Peyer's patch (tissue), 4 donors: ENCODE data around the gene FNBP1. TPM values are rescaled to one million over a fixed set of nuclear protein-coding genes. Genes with fewer than 3 reads are reported as not detected.

Source experiments
- DNase-seq, 3 donors: peaks; one replicate each; pipeline ENCODE4 v3.0.0-alpha.2; 2017 to 2019
- H3K27ac ChIP-seq, 4 donors: fragments of 200-600 bp; sonication (generic); one replicate each; pipeline ENCODE4 v1.5.1; 2016 to 2019
- H3K27me3 ChIP-seq, 2 donors: fragments of 200-600 bp; sonication (generic); one replicate each; pipeline ENCODE4 v1.5.1; 2019
- H3K36me3 ChIP-seq, 3 donors: fragments of 200-600 bp; sonication (generic); one replicate each; pipeline ENCODE4 v1.5.1; 2016 to 2019
- H3K4me1 ChIP-seq, 4 donors: fragments of 200-600 bp; sonication (generic); one replicate each; pipeline ENCODE4 v1.5.1; 2016 to 2019
- H3K4me3 ChIP-seq, 4 donors: fragments of 200-600 bp; sonication (generic); 1 replicate in 3 of 4; 2 replicates in 1 of 4; pipeline ENCODE4 v1.5.1; 2016 to 2019; ENCODE audit warnings: mild to moderate bottlenecking in 1 of 4
- H3K9me3 ChIP-seq, 4 donors: fragments of 200-600 bp; sonication (generic); one replicate each; pipeline ENCODE4 v1.5.1; 2016 to 2019; ENCODE audit warnings: mild to moderate bottlenecking in 1 of 4
- CTCF ChIP-seq, 6 experiments: fragments of 450-650 bp in 4 of 6; fragments of 200-600 bp in 2 of 6; sonication (generic) in 1 of 6; IDR thresholded peaks; one replicate each; pipeline ENCODE4 v1.5.1; 2017 to 2019; ENCODE audit warnings: antibody characterized with exemption in 6 of 6, mild to moderate bottlenecking in 3 of 6, moderate library complexity in 1 of 6
- POLR2A ChIP-seq, 2 donors: fragments of 450-650 bp; IDR thresholded peaks; one replicate each; pipeline ENCODE4 v1.5.1; 2017; ENCODE audit warnings: antibody characterized with exemption in 2 of 2, mild to moderate bottlenecking in 2 of 2, moderate library complexity in 2 of 2
- total RNA-seq, 4 donors: library from RNA; depleted of rRNA; stranded (reverse); fragments of >200 nt; gene quantifications; one replicate each; pipeline ENCODE4 v1.1.0, GENCODE V29; 2016

The FNBP1 gene
- total RNA-seq, 4 donors from 2014 or later = 9.8 to 163 (median 22.2) TPM

GRCh38 chr9:130053504-130054324 lies 10.7 kb upstream of the FNBP1 start, which contains the start of gene GPR107:
GPR107 (plus strand) TSS chr9:130053906; CDS start chr9:130053933, 27 bp downstream.
- Histone ChIP-seq H3K27ac (peak within 1 kb of the TSS; percentile 80 to 90 (median 87)), H3K4me3 (peak within 1 kb of the TSS; percentile 80 to 91 (median 88)), H3K9me3 (no peaks in the 10 kb centered on the region), H3K36me3 (no peaks in the 10 kb centered on the region), H3K4me1 (peaks cover 0 to 17% (median 6%) of the 10 kb centered on the region in 4 donors), H3K27me3 (no peaks in the 10 kb centered on the region)
- TF ChIP-seq POLR2A (IDR thresholded peaks at IDR 0.05) (peak; percentile 63 to 72), CTCF (IDR thresholded peaks at IDR 0.05) (peak in 1 of 6 experiments; percentile 15)
- peak; percentile 73 to 88 (median 87) for DNase-seq

GRCh38 chr9:130053109-130053503 lies 10.1 kb upstream of the FNBP1 start:
- Histone ChIP-seq H3K36me3 (no peaks in the 10 kb centered on the region), H3K9me3 (no peaks in the 10 kb centered on the region), H3K27me3 (no peaks in the 10 kb centered on the region), H3K4me3 (peak overlapping the region; percentile 80 to 91 (median 88)), H3K4me1 (peaks cover 0 to 17% (median 6%) of the 10 kb centered on the region in 4 donors), H3K27ac (peak overlapping the region; percentile 80 to 90 (median 87))
- DNase-seq = no peak
- TF ChIP-seq POLR2A (IDR thresholded peaks at IDR 0.05) = no peak
- TF ChIP-seq CTCF (IDR thresholded peaks at IDR 0.05) = no peak

GRCh38 chr9:130051855-130052254 lies 8.9 kb upstream of the FNBP1 start:
- Histone ChIP-seq H3K27ac (no peak overlapping the region), H3K27me3 (no peaks in the 10 kb centered on the region), H3K9me3 (no peaks in the 10 kb centered on the region), H3K4me3 (no peak overlapping the region), H3K36me3 (no peaks in the 10 kb centered on the region), H3K4me1 (peaks cover 0 to 17% (median 6%) of the 10 kb centered on the region in 4 donors)
- DNase-seq = no peak
- no peak for TF ChIP-seq POLR2A (IDR thresholded peaks at IDR 0.05)
- TF ChIP-seq CTCF (IDR thresholded peaks at IDR 0.05) = no peak

GRCh38 chr9:130050462-130050861 lies 7.5 kb upstream of the FNBP1 start:
- H3K4me3 ChIP-seq = no peak overlapping the region
- DNase-seq = no peak
- no peak overlapping the region for H3K27ac ChIP-seq
- TF ChIP-seq CTCF (IDR thresholded peaks at IDR 0.05) (no peak), POLR2A (IDR thresholded peaks at IDR 0.05) (no peak)
- no peaks in the 10 kb centered on the region for H3K27me3 ChIP-seq
- peaks cover 0 to 17% (median 7%) of the 10 kb centered on the region in 4 donors for H3K4me1 ChIP-seq
- no peaks in the 10 kb centered on the region for H3K36me3 ChIP-seq
- H3K9me3 ChIP-seq = no peaks in the 10 kb centered on the region

- Histone ChIP-seq H3K4me3 (no peak overlapping the region), H3K27ac (no peak overlapping the region), H3K36me3 (no peaks in the 10 kb centered on the region), H3K9me3 (no peaks in the 10 kb centered on the region), H3K4me1 (peaks cover 0 to 15% (median 8%) of the 10 kb centered on the region in 4 donors), H3K27me3 (no peaks in the 10 kb centered on the region)
- no peak for DNase-seq
- TF ChIP-seq POLR2A (IDR thresholded peaks at IDR 0.05) (no peak), CTCF (IDR thresholded peaks at IDR 0.05) (no peak)
Measured at GRCh38 chr9:130049431-130050210, 6.6 kb upstream of the FNBP1 start.
